GM21825 (cell line): Measurements from ENCODE around the gene MGA.

Experiments
- ATAC-seq: cut with Tn5 transposase; IDR thresholded peaks from one replicate; pipeline ENCODE4 v1.9.1; 2021; ENCODE audit warnings: mild to moderate bottlenecking, moderate library complexity; ENCODE audit not compliant: unreplicated experiment

Gene MGA

DNA sequence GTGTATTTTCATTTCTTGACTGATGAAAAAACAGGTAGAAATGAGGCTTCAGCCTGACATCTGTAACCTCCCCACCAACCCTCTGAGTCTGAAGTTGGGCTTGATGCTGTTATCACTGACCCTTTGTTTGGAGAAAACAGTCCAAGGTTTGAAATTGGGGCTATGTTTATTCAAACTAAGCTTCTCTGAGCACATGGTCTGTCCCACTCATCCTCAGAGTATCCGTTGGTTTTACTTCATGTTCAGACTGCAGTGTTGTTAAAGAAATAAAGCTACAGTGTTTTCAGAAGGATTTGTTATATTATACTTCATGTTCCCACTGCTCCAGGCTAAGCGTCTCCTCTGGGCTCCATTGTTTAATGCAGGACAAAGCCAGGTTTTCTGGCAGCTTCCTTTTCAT lies 120.1 kb downstream of the MGA start:
- no peak for ATAC-seq

DNA sequence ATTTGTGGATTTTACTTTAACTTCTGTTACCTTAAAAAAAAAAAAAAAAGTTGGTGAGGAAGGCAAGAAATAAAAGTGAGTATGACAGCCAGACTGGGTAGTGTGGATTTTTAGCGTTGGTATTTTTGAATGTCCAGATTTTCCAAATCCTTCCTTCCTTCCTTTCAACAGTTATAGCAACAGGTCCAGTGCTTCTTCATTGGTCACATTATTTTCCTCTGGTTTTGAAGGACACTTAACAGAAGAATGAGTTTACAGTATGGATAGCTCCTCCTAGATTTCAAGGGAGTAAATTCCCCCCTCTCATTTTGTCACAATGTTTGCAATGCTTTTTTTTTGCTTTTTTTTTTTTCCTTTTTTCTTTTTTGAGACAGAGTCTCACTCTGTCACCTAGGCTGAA lies 120.5 kb downstream of the MGA start:
- no peak for ATAC-seq

DNA sequence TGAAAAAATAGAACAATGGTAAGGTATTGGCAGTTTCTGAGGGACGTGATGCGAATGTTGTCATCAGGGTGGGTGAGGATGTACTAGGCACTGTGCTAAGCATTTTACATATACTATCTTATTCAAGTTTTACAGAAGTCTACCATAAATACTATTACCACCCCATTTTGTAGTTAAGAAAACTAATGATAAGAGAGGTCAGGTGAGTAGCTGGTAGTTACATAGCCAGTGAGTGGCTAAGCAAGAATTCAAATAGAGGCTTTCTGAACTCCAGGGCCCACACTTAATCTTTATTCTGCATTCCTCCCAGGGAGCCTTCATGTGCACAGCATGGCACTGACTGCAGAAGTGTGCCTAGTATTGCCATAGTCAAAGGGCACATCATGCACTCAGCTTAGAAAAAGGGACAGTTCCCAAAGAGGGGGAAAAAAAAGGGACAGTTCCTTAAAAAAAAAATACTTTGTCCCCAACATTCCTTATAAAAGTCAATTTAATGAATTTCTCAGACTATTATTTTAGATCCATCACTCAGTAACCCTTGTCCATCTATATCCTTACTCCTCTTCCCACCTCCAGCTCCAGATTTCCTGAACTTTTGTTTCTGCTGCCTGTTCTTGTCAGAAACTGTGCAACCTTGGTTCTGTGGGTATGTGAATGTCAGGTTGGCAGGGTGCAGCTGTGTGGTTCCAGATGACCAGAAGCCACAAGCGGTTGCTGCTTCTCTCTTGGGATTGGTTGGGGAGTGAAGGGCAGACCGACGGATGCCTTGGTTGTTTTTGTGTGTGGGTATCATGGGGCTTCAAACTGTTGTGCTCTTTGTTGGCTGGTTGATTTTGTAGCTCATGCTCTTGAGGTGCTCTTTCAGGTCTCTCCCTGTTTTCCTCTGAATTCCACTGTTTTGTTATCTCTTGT lies 122.4 kb downstream of the MGA start:
- ATAC-seq, result peak; percentile 55

GRCh38 chr15:41783296-41783695 lies 123.1 kb downstream of the MGA start:
- no peak for ATAC-seq

GRCh38 chr15:41788262-41788661 lies 128.1 kb downstream of the MGA start:
- ATAC-seq, result no peak

- ATAC-seq, result no peak
Observed at GRCh38 chr15:41789236-41789635, 129.0 kb downstream of the MGA start.

- no peak for ATAC-seq
Observed at GRCh38 chr15:41789662-41790061, 129.5 kb downstream of the MGA start.

DNA sequence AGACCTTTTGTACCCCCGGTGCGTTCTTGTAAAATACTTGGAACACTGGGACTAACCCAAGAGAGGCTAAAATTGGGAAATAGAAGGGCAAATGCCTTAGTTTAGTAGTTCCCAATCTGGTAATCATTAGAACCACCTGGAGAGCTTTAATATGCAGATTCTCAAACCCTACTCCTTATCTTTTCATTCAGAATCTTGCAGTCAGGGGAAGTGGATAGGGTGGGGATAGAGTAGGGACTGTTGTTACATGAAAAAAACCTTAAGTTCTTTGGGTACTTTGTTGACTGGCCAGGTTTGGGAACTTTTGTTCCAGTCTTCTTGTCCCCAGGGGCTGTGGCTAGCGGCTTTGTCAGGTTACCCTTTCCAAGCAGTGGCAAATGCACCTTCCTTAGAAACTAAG lies 130.0 kb downstream of the MGA start:
- no peak for ATAC-seq

DNA sequence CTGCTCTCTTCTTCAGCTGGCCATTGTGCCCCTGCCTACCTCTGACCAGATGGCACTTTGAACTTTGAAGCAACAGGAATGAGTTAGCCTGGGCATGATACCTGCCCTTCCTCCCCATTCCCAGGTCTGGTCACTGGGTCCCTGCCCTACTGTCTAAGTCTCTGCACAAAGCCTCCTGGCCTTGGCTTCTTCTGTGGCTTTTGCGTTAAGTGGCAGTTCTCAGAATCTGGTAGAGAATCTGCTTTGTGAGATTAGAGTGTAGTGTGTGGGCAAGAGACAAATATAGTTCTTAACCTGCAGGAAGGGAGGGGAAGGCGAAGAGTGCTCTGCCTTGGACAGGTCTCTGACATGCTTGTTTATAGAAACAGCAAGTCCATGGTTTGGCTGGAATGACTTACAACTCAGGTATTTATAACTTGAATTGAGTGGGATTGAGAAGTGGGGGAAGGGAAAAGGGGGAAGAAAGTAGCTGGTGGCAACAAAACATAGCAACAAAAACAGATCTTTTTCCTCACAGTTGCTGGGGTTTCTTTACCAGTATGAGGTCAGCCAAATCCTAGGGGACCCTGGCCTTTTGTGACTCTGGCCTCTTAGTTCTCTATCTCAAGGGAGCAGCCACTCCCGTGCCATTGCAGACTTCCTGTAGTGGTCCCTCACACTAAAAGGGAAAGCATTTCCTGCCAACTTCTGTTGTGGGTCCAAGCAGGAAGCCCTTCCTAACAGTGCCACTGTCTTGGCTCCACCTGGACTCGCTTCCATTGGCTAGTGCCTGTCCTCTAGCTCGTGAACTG lies 130.7 kb downstream of the MGA start:
- ATAC-seq, result no peak

GRCh38 chr15:41791547-41791937 lies 131.3 kb downstream of the MGA start:
- ATAC-seq, result no peak

DNA sequence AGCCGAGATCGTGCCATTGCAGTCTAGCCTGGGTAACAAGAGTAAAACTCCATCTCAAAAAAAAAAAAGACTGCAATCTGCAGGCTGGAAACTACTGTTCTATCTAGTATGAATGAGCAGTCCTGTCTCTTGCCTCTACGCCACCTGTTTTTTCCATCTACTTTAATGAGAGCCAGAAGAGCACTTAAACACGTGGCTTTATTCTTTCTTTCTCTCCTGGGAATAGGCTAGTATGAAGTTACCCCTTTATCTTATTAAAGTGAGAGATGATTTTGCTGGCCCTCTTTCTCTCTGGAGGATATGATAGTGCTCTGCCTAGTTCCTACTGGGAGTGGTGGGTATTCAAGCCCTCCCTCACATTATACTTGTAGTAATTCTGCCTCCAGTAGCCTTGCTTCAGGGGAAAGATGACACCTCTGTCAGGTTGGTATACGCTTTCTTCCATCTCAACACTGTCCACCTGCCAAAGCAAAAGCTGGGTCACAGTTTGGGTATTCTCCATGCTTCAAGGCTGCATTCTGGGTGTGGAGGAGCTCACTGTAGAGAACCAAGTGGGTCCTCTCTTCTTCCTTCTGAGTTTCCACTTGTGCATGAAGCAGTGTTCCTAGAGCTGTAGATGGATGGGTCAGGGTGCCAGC lies 131.9 kb downstream of the MGA start:
- ATAC-seq, result no peak

- ATAC-seq, result no peak
Observed at GRCh38 chr15:41794081-41794480, 133.9 kb downstream of the MGA start.

DNA sequence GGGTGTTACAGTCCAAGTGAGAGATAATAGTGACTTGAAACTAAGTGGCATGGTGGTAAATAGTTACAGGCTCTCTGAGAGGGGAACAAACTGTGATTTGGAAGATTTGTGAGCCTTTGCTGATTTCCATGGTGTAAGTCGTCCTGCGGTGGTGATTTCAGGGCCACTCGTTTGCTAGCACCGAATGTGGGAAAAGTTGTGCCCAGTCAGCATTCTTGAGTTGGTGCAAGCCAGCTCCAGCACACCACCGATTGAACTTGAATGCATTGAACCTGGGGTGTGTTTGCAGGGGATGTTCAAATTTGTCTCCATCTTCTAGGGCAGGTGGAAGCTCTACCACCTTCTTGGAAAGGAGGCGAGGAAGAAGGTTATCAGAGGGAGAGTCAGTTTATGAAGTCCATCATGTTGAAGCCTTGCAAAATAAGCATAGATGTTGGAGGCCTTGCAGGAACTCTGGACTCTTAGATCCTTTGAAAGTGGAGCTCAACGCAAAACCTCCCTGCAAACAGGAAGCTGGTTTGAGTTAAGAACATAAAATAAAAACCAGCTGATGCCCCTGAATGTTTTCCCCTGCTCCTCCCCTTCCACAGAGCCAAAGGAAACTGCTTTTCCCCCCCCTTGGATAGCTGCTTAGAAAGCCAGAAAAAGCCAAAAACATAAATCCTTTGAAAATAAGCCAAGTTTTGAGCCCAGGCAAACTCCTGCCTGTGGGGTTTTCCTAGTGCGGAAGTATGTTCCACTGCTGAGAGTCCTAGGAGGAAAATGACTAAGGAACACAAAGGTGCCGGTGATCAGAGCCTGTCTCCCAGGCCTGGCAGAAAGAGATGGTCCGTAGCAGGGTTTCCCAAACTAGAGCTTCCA lies 136.0 kb downstream of the MGA start:
- no peak for ATAC-seq

- ATAC-seq, result no peak
Observed at GRCh38 chr15:41797201-41797944, 137.2 kb downstream of the MGA start.

GRCh38 chr15:41798607-41799487 lies 138.6 kb downstream of the MGA start:
- no peak for ATAC-seq

GRCh38 chr15:41799488-41799805 lies 139.2 kb downstream of the MGA start:
- ATAC-seq, result no peak

DNA sequence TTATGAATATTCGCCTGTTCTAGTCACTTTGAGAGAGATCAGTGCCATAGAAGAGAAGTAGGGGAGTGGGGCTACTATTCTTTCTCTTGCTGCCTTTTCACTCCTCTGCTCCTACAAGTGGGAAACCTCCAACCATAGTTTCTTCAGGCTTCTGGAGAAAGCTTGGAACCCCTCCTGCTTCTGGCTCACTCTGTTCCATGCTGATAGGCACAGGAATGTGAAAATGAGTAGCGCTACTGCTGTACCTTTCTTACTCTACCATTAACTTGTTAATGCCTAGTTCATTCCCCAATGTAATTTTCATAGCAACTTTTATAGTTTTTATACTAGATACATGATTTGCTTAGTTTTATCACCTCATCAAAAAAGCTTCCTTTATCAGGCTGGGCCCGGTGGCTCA lies 141.0 kb downstream of the MGA start:
- ATAC-seq, result no peak

DNA sequence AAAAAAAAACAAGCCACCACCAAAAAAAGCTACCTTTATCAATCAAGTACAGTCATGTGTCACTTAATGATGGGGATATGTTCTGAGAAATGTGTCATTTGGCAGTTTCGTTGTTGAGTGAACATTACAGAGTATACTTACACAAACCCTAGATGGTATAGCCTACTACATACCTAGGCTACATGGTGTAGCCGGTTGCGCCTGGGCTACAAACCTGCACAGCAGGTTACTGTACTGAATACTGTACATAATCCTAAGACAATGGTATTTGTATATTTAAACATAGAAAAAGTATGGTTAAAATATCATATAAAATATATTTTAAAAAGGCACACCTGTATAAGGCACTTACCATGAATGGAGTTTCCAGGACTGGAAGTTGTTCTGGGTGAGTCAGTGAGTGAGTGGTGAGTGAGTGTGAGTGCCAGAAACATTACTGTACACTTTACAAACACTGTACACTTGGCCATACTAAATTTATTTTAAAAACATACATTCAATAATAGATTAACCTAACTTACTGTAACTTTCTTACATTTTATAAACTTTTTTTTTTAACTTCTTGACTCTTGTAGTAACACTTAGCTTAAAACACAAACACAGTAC lies 141.7 kb downstream of the MGA start:
- ATAC-seq, result no peak

DNA sequence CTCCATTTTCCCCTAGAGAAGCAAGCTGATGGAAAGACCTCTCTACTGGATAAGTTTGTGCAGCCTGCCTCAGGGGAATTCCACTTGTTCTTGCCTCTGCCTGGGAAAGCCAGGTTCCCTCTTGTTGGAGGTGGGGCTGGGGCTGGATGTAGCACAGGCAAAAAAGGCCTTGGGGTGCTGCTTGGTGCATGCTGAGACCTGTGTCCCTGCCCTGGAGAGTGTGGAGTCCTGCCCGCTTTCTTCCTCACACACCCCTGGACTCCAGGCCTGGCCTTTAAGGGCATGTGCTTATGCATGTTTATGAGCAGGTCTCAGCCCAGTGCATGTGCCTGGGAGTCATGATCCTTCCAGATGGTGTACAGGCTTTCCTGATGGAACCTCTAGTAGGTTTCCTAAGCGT lies 144.2 kb downstream of the MGA start:
- ATAC-seq, result no peak
